Ishikawa (cell line): ENCODE results near the gene BICC1.
A peak's percentile ranks its signal among the peaks of the same experiment; 100 is the strongest.

Source experiments
- CEBPB ChIP-seq: IDR thresholded peaks from 2 replicates; pipeline ENCODE4 v1.6.1; 2012
- CREB1 ChIP-seq: IDR thresholded peaks from 2 replicates; pipeline ENCODE4 v1.6.1; 2012; ENCODE audit warnings: low read depth
- EGR1 ChIP-seq: IDR thresholded peaks from 2 replicates; pipeline ENCODE4 v1.6.1; 2012
- EP300 ChIP-seq: IDR thresholded peaks from 2 replicates; pipeline ENCODE4 v1.6.1; 2012; ENCODE audit warnings: borderline replicate concordance
- FOXM1 ChIP-seq: IDR thresholded peaks from 2 replicates; pipeline ENCODE4 v1.6.1; 2012; ENCODE audit warnings: low read depth, borderline replicate concordance
- MAX ChIP-seq: IDR thresholded peaks from 2 replicates; pipeline ENCODE4 v1.6.1; 2012
- NFIC ChIP-seq: IDR thresholded peaks from 2 replicates; pipeline ENCODE4 v1.6.1; 2012
- RAD21 ChIP-seq: IDR thresholded peaks from 2 replicates; pipeline ENCODE4 v1.6.1; 2012; ENCODE audit warnings: low read depth
- REST ChIP-seq: IDR thresholded peaks from 2 replicates; pipeline ENCODE4 v1.6.1; 2012; ENCODE audit warnings: low read depth, mild to moderate bottlenecking
- TAF1 ChIP-seq: IDR thresholded peaks from 2 replicates; pipeline ENCODE4 v1.6.1; 2012; ENCODE audit warnings: low read depth, mild to moderate bottlenecking
- TCF12 ChIP-seq: IDR thresholded peaks from 2 replicates; pipeline ENCODE4 v1.6.1; 2012; ENCODE audit warnings: low read depth
- TEAD4 ChIP-seq: IDR thresholded peaks from 2 replicates; pipeline ENCODE4 v1.6.1; 2012
- YY1 ChIP-seq: IDR thresholded peaks from 2 replicates; pipeline ENCODE4 v1.6.1; 2012; ENCODE audit warnings: low read depth
- ZBTB7A ChIP-seq: IDR thresholded peaks from 2 replicates; pipeline ENCODE4 v1.6.1; 2012; ENCODE audit warnings: low read depth
- TF ChIP-seq, protein P1 (sequence below): IDR thresholded peaks from 2 replicates; pipeline ENCODE4 v1.6.1; 2012

BICC1 gene

GRCh38 chr10:58555170-58555929 lies 42.7 kb downstream of the BICC1 start:
- peak; percentile 32; the same call in 1 of the 2 replicates for TF ChIP-seq EP300
- no peak for TF ChIP-seq MAX
- no peak for TF ChIP-seq CREB1
- TF ChIP-seq TCF12, result no peak
- TF ChIP-seq ZBTB7A, result no peak
- TF ChIP-seq RAD21, result no peak
- no peak for TF ChIP-seq YY1
- 0 out of 2 replicates have a peak, but pooled peaks have one; percentile 43 for TF ChIP-seq NFIC
- no peak for TF ChIP-seq CEBPB
- TF ChIP-seq, protein P1, sequence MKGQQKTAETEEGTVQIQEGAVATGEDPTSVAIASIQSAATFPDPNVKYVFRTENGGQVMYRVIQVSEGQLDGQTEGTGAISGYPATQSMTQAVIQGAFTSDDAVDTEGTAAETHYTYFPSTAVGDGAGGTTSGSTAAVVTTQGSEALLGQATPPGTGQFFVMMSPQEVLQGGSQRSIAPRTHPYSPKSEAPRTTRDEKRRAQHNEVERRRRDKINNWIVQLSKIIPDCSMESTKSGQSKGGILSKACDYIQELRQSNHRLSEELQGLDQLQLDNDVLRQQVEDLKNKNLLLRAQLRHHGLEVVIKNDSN, result no peak
- peak; percentile 89 for TF ChIP-seq TEAD4
- no peak for TF ChIP-seq EGR1
- TF ChIP-seq FOXM1, result no peak
- TF ChIP-seq TAF1, result no peak
- no peak for TF ChIP-seq REST

DNA sequence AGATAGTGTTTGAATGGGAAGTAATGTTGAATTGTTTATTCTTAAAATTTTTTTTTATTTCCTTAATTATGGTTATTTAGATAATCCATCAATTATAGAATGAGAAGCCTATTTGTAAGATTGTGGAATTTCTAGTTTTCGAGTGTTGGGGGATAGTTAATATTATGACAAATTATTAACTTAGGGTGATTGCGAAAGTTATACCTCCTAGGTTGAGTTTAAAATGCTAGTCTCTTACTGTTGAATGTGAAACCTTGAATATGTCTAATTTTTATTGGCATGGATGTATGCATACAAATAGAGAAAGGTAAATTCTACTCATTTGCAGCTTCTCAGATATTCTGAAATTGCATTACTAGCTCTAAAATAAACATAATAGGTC lies 43.2 kb downstream of the BICC1 start:
- TF ChIP-seq CEBPB, result peak; percentile 55; the same call in 1 of the 2 replicates
- TF ChIP-seq FOXM1, result no peak
- TF ChIP-seq EGR1, result no peak

GRCh38 chr10:58556516-58557165 lies 44.0 kb downstream of the BICC1 start:
- TF ChIP-seq RAD21, result no peak
- TF ChIP-seq EP300, result no peak
- no peak for TF ChIP-seq NFIC
- no peak for TF ChIP-seq ZBTB7A
- no peak for TF ChIP-seq CEBPB
- TF ChIP-seq, protein P1, result no peak
- TF ChIP-seq EGR1, result no peak
- no peak for TF ChIP-seq TEAD4
- no peak for TF ChIP-seq TCF12
- no peak for TF ChIP-seq CREB1
- TF ChIP-seq YY1, result no peak
- no peak for TF ChIP-seq FOXM1
- TF ChIP-seq TAF1, result no peak
- no peak for TF ChIP-seq REST
- no peak for TF ChIP-seq MAX

DNA sequence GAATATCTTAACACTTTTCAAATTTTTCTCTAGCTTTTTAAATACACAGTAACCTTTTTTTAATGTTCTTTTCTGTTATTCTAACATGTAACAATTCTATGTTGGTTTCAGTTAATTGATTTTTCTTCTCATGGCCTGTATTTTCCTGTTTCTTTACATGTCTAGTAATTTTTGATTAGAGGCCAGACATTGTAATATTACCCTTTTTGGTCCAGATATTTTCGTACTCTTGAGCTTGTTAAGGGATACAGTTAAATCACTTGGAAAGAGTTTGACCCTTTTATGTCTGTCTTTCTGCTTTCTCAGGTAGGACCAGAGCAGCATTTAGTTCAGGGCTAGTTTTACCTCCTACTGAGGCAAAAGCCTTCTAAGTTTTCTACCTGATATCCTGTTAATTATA lies 45.0 kb downstream of the BICC1 start:
- TF ChIP-seq FOXM1 (no peak), TAF1 (no peak), EGR1 (no peak), REST (no peak), CEBPB (no peak), YY1 (no peak), TEAD4 (no peak), EP300 (no peak)
